Ammon's horn (tissue), 1 donor: ENCODE data around the gene PRRC2B.

Source experiments
- DNase-seq: peaks from one replicate; pipeline ENCODE4 v3.0.0-alpha.2; 2016; ENCODE audit warnings: low spot score

The PRRC2B gene

GRCh38 chr9:131407717-131408195, 13.9 kb downstream of the PRRC2B start:
- DNase-seq: peak; percentile 89

- DNase-seq: no peak
Observed at GRCh38 chr9:131409458-131409992, 15.6 kb downstream of the PRRC2B start.

GRCh38 chr9:131410044-131410491, 16.2 kb downstream of the PRRC2B start:
- no peak for DNase-seq

- DNase-seq: peak; percentile 46
Observed at GRCh38 chr9:131411719-131412681, 18.1 kb downstream of the PRRC2B start.

- no peak for DNase-seq
Observed at GRCh38 chr9:131416509-131416908, 22.6 kb downstream of the PRRC2B start.

GRCh38 chr9:131417264-131418142, 23.6 kb downstream of the PRRC2B start:
- no peak for DNase-seq

GRCh38 chr9:131418143-131419025, 24.5 kb downstream of the PRRC2B start:
- peak; percentile 69 for DNase-seq

GRCh38 chr9:131419026-131419614, 25.2 kb downstream of the PRRC2B start:
- no peak for DNase-seq

- no peak for DNase-seq
Observed at GRCh38 chr9:131419716-131420115, 25.8 kb downstream of the PRRC2B start.

- DNase-seq: no peak
Observed at GRCh38 chr9:131420980-131421624, 27.2 kb downstream of the PRRC2B start.

- DNase-seq: no peak
Observed at GRCh38 chr9:131421691-131422090, 27.8 kb downstream of the PRRC2B start.

GRCh38 chr9:131422241-131422792, 28.4 kb downstream of the PRRC2B start:
- no peak for DNase-seq

GRCh38 chr9:131423171-131423581, 29.3 kb downstream of the PRRC2B start:
- peak; percentile 75 for DNase-seq

- DNase-seq: no peak
Observed at GRCh38 chr9:131426545-131426944, 32.7 kb downstream of the PRRC2B start.

- DNase-seq: no peak
Observed at GRCh38 chr9:131429121-131430012, 35.5 kb downstream of the PRRC2B start.

GRCh38 chr9:131432050-131432449, 38.2 kb downstream of the PRRC2B start:
- no peak for DNase-seq

- no peak for DNase-seq
Observed at GRCh38 chr9:131432597-131433301, 38.9 kb downstream of the PRRC2B start.

- no peak for DNase-seq
Observed at GRCh38 chr9:131433302-131433854, 39.5 kb downstream of the PRRC2B start.
